DND-41 (cell line): ENCODE results near the gene EPHB1.

Experiments
- ATAC-seq: fragments of 200-7000 bp; cut with Tn5 transposase; 3 replicates; pipeline ENCODE4 v1.9.1; 2021; ENCODE audit warnings: low read depth; ENCODE audit not compliant: insufficient read depth
- DNase-seq: peaks from one replicate; pipeline ENCODE4 v3.0.0-alpha.2; 2020
- H2AFZ ChIP-seq: 2 replicates; pipeline ENCODE4 v1.6.0; 2012; ENCODE audit warnings: low read depth, low read length
- H3K27ac ChIP-seq: 2 replicates; pipeline ENCODE4 v1.5.1; 2012; ENCODE audit warnings: low read length, inconsistent platforms
- H3K27me3 ChIP-seq: fragments of 200-600 bp; sonication (generic); 2 replicates; pipeline ENCODE4 v1.6.0; 2012; ENCODE audit warnings: low read length, mild to moderate bottlenecking, inconsistent platforms; ENCODE audit not compliant: insufficient read depth, poor library complexity
- H3K36me3 ChIP-seq: 2 replicates; pipeline ENCODE4 v1.5.1; 2012; ENCODE audit warnings: low read length, inconsistent platforms; ENCODE audit not compliant: insufficient read depth
- H3K4me1 ChIP-seq: 2 replicates; pipeline ENCODE4 v1.5.1; 2012; ENCODE audit warnings: mild to moderate bottlenecking, low read length; ENCODE audit not compliant: insufficient read depth
- H3K4me2 ChIP-seq: 2 replicates; pipeline ENCODE4 v1.6.0; 2012; ENCODE audit warnings: mild to moderate bottlenecking, moderate library complexity, low read length, inconsistent platforms; ENCODE audit not compliant: insufficient read depth
- H3K4me3 ChIP-seq, 2 experiments: fragments of 200-600 bp in 1 of 2; shearing (Covaris generic) in 1 of 2; 2 replicates each; pipeline ENCODE4 v1.5.1; 2012 to 2016; ENCODE audit warnings: inconsistent platforms in 2 of 2, low read length in 2 of 2, mild to moderate bottlenecking in 2 of 2, low read depth in 1 of 2, moderate library complexity in 1 of 2
- H3K79me2 ChIP-seq: 2 replicates; pipeline ENCODE4 v1.6.0; 2012; ENCODE audit warnings: low read length, inconsistent platforms; ENCODE audit not compliant: insufficient read depth
- H3K9ac ChIP-seq: 2 replicates; pipeline ENCODE4 v1.6.0; 2012; ENCODE audit warnings: low read depth, mild to moderate bottlenecking, inconsistent platforms, low read length, moderate library complexity
- H3K9me3 ChIP-seq: 2 replicates; pipeline ENCODE4 v1.5.1; 2012; ENCODE audit warnings: low read length, moderate library complexity, mild to moderate bottlenecking, inconsistent platforms; ENCODE audit not compliant: insufficient read depth, severe bottlenecking
- H4K20me1 ChIP-seq: 2 replicates; pipeline ENCODE4 v1.6.0; 2012; ENCODE audit warnings: low read length; ENCODE audit not compliant: insufficient read depth
- EZH2 ChIP-seq: IDR thresholded peaks from 3 replicates; pipeline ENCODE4 v1.6.1; 2012; ENCODE audit warnings: borderline replicate concordance, low read depth, mild to moderate bottlenecking, moderate library complexity, low read length, inconsistent platforms; ENCODE audit not compliant: severe bottlenecking
- TF ChIP-seq, protein P1 (sequence below): IDR thresholded peaks from 2 replicates; pipeline ENCODE4 v1.5.1; 2012; ENCODE audit warnings: borderline replicate concordance, low read length, moderate library complexity, mild to moderate bottlenecking; ENCODE audit not compliant: poor library complexity, severe bottlenecking; ENCODE audit errors: extremely low read depth

The EPHB1 gene

DNA sequence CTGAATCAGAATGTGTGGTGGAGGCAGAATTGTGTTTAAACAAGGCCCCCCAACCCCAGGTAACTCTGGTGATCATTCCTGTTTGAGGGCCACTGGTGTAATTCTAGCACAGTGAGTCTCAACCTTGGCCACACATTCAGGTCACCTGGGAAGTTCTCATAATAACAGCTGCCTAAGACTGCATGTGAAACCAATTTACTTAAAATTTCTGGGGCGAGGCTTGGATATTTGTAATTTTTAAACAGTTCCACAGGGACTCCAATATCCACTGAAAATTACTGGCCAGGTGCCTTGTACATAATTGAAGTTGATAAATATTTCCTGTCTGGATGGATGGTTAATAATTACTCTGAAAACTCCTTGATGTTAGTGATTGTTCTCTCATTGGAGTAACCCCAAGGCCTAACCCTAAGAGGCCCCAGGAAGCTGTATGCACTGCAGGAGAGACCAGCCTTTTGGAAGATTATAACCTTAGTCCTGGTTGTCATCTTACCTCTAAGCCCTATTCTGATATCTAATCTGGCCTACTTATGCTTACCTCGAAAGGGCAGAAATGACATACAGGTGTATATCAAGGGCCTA is 25.7 kb upstream of the EPHB1 start:
- no peak overlapping the region for H3K27ac ChIP-seq
- H2AFZ ChIP-seq: no peak overlapping the region
- no peaks in the 10 kb centered on the region for H3K79me2 ChIP-seq
- TF ChIP-seq, protein P1, sequence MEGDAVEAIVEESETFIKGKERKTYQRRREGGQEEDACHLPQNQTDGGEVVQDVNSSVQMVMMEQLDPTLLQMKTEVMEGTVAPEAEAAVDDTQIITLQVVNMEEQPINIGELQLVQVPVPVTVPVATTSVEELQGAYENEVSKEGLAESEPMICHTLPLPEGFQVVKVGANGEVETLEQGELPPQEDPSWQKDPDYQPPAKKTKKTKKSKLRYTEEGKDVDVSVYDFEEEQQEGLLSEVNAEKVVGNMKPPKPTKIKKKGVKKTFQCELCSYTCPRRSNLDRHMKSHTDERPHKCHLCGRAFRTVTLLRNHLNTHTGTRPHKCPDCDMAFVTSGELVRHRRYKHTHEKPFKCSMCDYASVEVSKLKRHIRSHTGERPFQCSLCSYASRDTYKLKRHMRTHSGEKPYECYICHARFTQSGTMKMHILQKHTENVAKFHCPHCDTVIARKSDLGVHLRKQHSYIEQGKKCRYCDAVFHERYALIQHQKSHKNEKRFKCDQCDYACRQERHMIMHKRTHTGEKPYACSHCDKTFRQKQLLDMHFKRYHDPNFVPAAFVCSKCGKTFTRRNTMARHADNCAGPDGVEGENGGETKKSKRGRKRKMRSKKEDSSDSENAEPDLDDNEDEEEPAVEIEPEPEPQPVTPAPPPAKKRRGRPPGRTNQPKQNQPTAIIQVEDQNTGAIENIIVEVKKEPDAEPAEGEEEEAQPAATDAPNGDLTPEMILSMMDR: no peak
- no peak for TF ChIP-seq EZH2
- H3K9me3 ChIP-seq: no peaks in the 10 kb centered on the region
- H3K27me3 ChIP-seq: peaks cover 2% of the 10 kb centered on the region
- H3K4me3 ChIP-seq: no peak overlapping the region
- H3K9ac ChIP-seq: no peak overlapping the region
- no peak for ATAC-seq
- no peaks in the 10 kb centered on the region for H3K36me3 ChIP-seq
- no peaks in the 10 kb centered on the region for H3K4me1 ChIP-seq
- H3K4me2 ChIP-seq: no peak overlapping the region
- DNase-seq: no peak
- no peaks in the 10 kb centered on the region for H4K20me1 ChIP-seq

DNA sequence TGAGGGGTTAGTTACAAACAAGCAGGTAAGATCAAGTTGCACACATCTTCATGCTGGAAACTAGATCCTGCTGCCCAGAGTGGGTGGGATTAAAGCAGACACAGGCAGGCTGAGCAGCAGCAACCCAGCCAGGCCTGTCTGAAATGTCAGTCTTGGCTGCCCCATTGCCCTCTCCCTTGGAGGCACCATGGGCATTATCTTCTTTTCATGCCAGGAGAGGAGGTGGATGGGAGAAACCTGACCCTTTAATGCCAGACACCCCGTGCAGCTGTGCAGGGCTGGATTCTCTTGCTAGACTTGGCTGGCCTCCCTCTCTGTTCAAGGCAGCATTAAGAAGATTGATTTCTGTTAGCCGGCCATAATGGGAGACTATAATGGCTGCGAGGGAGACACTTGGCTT is 23.0 kb upstream of the EPHB1 start:
- DNase-seq: no peak
- H3K27me3 ChIP-seq: peaks cover 4% of the 10 kb centered on the region
- no peak overlapping the region for H3K9ac ChIP-seq
- no peaks in the 10 kb centered on the region for H3K79me2 ChIP-seq
- no peak overlapping the region for H3K4me2 ChIP-seq
- H3K9me3 ChIP-seq: no peaks in the 10 kb centered on the region
- H3K36me3 ChIP-seq: no peaks in the 10 kb centered on the region
- no peak overlapping the region for H2AFZ ChIP-seq
- TF ChIP-seq, protein P1: no peak
- TF ChIP-seq EZH2: no peak
- H3K4me1 ChIP-seq: no peaks in the 10 kb centered on the region
- H3K27ac ChIP-seq: no peak overlapping the region
- ATAC-seq: no peak
- H3K4me3 ChIP-seq: no peak overlapping the region
- no peaks in the 10 kb centered on the region for H4K20me1 ChIP-seq

DNA sequence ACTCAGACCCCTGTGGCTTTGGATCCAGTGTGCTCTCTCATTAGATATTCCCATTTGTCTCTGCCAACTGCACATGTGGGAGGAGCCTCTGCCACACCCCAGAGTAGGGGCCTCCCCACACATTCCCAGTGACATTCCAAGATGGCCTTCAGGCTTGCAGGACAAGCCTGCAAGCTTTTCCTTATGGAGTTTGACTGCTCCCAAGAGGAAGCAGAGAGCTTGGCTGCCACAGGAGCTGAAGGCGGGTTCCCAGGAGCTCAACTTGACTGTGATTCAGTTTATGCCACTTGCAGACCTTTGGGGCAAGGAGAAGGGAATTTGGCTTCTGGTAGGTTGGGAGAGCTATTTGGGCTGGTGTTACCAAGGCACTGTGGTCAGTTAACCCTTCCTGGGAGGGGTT is 22.5 kb upstream of the EPHB1 start:
- no peak overlapping the region for H3K4me3 ChIP-seq
- no peaks in the 10 kb centered on the region for H3K79me2 ChIP-seq
- DNase-seq (no peak), ATAC-seq (no peak)
- no peak overlapping the region for H3K4me2 ChIP-seq
- TF ChIP-seq, protein P1: no peak
- TF ChIP-seq EZH2: no peak
- no peaks in the 10 kb centered on the region for H3K36me3 ChIP-seq
- no peaks in the 10 kb centered on the region for H3K9me3 ChIP-seq
- no peaks in the 10 kb centered on the region for H4K20me1 ChIP-seq
- H3K9ac ChIP-seq: no peak overlapping the region
- H2AFZ ChIP-seq: no peak overlapping the region
- H3K27ac ChIP-seq: no peak overlapping the region
- H3K4me1 ChIP-seq: no peaks in the 10 kb centered on the region
- peaks cover 4% of the 10 kb centered on the region for H3K27me3 ChIP-seq

DNA sequence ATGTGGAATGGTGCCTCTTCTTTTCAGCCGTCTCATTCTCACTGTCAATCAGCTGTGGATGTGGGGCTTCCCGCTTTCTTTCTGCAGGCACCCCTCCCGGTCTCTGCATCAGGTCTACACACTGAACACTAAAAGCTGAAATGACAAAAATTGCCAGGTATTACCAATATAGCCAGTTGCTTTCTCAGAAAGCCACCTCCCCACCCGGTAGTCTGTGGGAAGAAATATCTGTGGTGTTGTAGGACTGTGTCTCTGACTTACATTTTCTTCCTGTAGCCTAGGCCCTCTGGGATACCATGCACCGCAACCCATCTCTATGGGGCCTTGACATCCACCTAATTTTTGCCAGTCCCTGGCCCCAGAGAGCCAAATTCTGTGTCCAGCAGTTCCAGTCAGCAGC is 19.2 kb upstream of the EPHB1 start:
- no peak overlapping the region for H3K4me2 ChIP-seq
- no peaks in the 10 kb centered on the region for H4K20me1 ChIP-seq
- ATAC-seq (no peak), DNase-seq (no peak)
- H3K9ac ChIP-seq: no peak overlapping the region
- H2AFZ ChIP-seq: no peak overlapping the region
- TF ChIP-seq, protein P1: no peak
- TF ChIP-seq EZH2: no peak
- H3K4me1 ChIP-seq: no peaks in the 10 kb centered on the region
- no peak overlapping the region for H3K27ac ChIP-seq
- H3K4me3 ChIP-seq: no peak overlapping the region
- no peaks in the 10 kb centered on the region for H3K36me3 ChIP-seq
- peaks cover 2% of the 10 kb centered on the region for H3K27me3 ChIP-seq
- no peaks in the 10 kb centered on the region for H3K9me3 ChIP-seq
- no peaks in the 10 kb centered on the region for H3K79me2 ChIP-seq
